SKM-1 (cell line): ENCODE results near the gene C14orf39.
"Not testable (repeated sequence)": the region's sequence is repeated elsewhere in the genome, so short reads cannot be mapped to it uniquely, and the experiment has no call there.

Source experiments
- DNase-seq: peaks from one replicate; lab custom pipeline; 2025; ENCODE audit not compliant: unreplicated experiment; lab: John Stamatoyannopoulos, UW

C14orf39 gene

DNA sequence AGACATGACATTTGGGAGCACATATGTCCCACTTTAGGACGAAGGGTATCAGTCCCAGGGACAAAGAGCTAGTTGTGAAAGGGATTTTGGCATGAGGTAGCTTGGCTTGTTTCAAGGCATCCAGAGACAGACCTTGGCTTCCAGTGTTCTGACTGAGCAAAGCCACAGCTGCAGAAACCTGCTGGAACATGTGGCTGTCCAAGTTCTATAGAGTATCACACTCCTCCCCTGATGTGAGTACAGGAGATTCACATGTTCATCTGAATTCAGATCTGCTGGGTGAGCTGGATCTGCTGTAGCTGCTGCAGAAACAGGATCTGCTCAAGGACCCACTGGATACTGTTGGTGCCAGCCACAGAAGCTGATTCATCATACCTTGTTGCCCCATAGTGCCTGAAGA lies 10.1 kb upstream of the C14orf39 start:
- no peak for DNase-seq

DNA sequence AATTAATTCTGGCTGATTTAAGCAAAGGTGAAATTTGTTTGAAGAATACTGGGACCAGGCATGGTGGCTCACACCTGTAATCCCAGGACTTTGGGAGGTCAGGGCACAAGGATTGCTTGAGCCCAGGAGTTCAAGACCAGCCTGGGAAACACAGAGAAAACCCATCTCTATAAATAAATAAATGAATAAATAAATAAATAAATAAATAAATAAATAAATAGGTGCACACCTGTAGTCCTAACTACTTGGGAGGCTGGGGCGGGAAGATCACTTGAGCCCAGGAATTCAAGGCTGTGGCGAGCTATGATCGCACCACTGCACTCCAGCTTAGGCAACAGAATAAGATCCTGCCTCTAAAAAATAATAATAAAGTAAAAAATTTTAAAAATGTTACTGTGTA lies 4.4 kb upstream of the C14orf39 start:
- no peak for DNase-seq

DNA sequence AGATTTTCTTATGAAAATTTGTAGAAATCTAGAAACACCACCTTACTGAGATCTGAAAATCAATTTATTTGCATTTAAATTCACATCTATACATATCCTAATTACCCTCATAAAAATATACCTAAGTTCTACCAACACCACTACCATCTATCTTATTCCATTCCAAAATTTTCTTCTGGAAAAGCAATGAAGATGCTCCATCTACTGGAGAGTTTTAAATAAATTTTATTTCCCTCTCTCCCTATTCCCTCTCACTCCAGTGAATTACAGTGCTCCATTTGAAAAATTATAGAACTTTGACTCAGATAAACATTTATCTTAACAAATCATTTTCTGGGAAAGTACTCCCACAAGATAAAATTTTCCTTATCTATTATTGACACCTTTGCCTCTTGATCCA lies 2.3 kb upstream of the C14orf39 start:
- DNase-seq, result no peak

DNA sequence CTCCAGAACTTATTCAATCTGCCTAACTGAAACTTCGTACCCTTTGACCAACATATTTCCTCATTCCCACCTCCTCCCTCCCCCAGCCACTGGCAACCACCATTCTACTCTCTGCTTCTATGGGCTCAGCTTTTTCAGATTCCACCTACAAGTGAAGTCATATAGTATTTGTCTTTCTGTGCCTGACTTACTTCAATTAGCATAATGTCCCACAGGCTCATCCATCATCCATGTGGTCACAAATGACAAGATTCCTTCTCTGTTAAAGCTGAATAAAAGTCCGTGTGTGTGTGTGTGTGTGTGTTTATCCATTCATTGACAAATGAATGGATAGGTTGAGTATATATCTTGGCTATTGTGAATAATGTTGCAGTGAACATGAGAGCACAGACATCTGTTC lies 1.3 kb upstream of the C14orf39 start:
- no peak for DNase-seq

DNA sequence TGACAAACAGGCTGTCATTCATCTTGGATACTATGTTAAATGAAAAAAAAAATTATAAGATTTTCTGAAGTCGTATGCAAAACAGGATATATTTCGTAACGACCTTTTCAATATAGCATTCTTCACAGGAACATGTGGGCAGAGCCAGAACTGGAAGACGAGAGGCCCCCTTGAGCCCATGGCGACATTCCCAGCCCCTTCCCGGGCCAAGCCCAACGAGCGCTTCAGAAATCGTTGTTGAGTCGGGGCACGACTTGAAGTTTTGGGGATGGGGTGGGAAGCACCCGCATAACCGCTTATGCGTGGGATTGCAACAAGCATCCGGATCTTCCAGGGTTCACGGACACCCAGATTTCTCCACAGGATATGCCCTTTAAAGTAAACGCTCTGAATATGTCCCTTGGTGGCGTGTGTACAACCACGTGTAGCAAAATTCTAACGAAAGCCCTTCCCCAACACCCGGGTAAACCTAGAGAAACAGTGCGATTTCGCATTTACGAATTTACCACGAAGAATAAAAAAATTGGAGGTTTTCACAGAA lies 736 bp downstream of the C14orf39 start:
- no peak for DNase-seq

DNA sequence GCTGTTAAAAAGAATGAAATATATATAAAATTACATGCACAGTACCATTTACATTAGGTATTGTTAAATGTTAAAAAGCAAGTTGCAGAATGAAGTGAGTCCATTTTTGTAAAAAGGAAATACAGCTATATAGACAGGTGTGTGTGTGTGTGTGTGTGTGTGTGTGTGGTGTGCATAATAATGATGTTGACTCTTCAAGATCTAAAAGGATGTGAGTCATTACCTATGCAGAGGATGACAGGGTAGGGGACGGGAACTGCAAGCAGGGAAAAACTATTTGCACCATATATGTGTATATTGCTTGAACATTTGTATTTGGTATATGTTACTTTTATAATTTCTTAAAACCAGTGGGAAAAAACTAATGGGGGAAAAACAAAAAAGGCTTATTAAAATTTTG lies 3.1 kb downstream of the C14orf39 start:
- DNase-seq, result no peak

DNA sequence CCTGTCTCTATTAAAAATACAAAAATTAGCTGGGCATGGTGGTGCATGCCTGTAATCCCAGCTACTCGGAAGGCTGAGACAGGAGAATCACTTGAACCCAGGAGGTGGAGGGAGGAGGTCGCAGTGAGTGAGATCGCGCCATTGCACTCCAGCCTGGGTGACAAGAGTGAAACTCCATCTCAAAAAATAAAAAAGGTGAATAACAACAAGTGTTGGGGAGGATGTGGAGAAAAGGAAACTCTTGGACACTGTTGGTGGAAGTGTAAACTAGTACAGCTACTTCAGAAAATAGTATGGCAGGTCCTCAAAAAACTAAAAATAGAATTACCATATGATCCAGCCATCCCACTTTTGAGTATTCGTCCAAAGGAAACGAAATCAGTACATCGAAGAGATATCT lies 5.6 kb downstream of the C14orf39 start:
- DNase-seq, result not testable (repeated sequence)

DNA sequence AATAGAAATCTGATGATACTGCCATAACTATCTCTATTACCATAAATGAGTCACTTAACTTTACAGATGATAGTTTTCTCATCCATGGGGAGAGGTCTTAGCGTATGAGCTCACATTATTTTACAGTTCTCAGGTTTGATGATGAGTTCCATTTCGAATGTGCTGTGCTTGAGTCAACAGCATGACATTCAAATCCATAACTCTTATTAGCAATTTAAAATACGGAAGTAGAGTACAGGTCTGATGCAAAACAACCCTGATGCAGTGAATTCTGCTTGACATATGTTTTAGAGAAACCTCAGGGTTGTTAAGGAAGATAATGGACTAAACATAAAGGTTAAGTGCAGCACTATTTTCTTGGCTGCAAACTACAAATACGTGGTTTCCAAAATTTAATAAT lies 30.0 kb downstream of the C14orf39 start:
- no peak for DNase-seq

DNA sequence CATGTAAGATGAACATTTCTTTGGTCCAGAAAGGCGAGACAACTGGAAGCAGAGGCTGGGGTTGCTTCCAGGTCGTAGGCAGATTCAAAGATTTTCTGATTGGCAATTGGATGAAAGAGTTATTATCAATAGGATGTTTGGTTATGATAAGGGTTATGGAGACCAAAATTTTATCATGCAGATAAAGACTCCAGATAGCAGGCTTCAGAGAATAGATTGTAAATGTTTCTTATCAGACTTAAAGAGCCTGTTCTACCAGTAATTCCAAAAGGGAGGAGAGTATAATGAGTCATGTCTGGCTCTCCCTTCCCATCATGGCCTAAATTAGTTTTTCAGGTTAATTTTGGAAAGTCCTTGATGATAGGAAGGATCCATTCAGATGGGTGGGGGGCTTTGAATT lies 55.6 kb downstream of the C14orf39 start:
- no peak for DNase-seq

DNA sequence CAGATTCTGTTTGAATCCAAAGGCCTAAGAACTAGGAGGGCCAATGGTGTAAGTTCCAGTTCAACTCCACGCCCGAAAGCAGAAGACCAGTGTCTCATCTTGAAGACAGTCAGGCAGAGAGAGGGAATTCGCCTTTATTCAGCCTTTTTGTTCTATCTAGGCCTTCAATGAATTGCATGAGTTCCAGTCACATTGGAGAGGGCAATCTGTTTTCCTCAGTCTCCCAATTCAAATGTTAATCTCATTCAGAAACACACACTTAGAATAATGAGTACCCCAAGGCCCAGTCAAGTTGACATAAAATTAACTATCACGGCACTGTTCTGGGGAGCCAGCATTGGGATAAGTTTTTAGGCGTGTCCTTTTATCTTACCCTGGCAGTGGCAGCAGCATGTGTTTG lies 65.8 kb downstream of the C14orf39 start:
- no peak for DNase-seq

DNA sequence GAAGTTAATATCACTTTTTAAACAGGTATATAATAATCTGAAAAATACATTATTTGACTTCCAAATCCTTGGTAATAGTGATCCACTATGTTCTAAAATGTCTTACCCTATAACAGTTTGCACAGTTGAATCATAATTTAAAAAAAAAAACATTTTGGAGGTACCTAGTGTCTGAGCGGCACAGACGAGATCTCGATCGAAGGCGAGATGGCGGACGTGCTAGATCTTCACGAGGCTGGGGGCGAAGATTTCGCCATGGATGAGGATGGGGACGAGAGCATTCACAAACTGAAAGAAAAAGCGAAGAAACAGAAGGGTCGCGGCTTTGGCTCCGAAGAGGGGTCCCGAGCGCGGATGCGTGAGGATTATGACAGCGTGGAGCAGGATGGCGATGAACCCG lies 88.3 kb downstream of the C14orf39 start:
- not testable (repeated sequence) for DNase-seq

DNA sequence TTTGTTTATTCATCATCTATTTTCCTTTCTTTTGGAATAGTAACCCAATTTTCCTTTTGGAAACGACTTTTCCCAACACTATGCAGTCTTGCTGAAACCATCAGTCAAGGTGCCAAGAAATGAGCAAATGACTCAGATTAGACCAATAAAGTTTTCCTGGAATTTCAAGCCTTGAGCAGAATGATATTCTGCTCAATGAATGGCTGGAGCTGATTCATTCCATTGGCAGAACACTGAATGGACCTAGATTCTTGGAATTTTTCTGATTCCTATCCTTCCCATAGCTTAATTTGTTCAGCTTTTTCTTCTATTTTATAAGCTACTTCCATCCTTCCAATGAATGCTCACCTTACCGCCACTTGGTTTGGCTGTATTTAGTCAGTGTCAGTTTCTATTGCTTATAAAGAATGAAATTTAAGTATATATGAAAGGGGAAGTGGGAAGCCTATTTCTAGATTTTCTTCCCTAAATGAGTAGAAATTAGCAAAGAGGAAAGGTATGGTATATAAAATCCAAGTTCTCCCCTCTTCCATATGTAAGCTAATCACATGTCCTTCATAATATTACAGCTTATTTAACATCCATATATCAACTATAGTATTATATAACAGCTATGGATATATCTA lies 89.0 kb downstream of the C14orf39 start:
- no peak for DNase-seq
